ENCODE data around the gene NPAS3.

The NPAS3 gene

DNA sequence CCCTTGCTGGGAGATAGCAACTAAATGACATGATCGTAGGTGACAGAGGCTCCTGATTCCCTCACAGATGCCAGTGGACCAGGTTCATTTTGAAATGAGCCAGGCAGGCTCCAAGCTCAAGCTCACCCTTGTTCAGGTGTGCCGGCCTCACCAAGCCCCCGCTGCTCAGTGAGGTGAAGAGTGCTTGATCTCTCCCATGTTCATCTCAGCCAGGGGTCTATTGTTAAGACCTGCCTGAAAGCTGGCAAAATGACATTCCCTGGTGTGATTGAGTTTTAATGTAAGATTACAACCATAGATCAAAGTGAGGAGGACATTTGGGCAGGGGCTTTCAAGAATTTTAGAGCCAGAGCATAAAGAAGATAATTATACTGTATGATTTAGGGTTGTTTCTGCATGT is 514.3 kb downstream of the NPAS3 start:
- DNase-seq (ENCODE audit: low read depth), result no peak
- TF ChIP-seq, protein P1, sequence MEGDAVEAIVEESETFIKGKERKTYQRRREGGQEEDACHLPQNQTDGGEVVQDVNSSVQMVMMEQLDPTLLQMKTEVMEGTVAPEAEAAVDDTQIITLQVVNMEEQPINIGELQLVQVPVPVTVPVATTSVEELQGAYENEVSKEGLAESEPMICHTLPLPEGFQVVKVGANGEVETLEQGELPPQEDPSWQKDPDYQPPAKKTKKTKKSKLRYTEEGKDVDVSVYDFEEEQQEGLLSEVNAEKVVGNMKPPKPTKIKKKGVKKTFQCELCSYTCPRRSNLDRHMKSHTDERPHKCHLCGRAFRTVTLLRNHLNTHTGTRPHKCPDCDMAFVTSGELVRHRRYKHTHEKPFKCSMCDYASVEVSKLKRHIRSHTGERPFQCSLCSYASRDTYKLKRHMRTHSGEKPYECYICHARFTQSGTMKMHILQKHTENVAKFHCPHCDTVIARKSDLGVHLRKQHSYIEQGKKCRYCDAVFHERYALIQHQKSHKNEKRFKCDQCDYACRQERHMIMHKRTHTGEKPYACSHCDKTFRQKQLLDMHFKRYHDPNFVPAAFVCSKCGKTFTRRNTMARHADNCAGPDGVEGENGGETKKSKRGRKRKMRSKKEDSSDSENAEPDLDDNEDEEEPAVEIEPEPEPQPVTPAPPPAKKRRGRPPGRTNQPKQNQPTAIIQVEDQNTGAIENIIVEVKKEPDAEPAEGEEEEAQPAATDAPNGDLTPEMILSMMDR (conservative IDR thresholded peaks at IDR 0.05; ENCODE audit: low read length), result no peak
- H3K4me3 ChIP-seq (ENCODE audit: low read length), result no peak overlapping the region

DNA sequence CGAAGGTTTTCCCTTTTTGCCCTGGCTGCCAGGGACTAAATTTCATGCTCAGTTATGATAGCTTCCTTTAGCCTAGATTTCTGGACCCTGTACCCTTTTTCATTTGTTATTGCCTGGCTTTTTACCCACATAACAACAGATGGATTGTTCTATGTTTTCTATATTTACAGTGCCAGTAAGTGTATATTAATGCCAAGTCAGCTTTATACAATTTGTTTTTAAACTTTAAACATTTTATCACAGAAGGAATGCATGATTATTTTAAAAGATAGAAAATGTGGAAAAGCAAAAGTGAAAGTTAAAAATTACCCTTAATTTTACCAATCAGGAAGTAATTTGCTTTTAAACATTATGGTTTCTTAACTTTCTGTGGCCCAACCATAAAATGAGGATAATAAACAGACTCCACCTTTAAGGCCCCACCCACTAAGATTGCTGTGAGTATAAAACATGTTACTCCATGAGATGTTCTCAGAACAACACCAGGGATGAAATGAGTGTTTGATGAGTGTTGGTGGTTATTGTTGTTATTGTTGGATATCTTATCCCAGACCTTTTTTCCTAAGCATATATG is 515.4 kb downstream of the NPAS3 start:
- TF ChIP-seq, protein P1 (conservative IDR thresholded peaks at IDR 0.05; ENCODE audit: low read length), result no peak
- no peak for DNase-seq (ENCODE audit: low read depth)
- no peak overlapping the region for H3K4me3 ChIP-seq (ENCODE audit: low read length)

DNA sequence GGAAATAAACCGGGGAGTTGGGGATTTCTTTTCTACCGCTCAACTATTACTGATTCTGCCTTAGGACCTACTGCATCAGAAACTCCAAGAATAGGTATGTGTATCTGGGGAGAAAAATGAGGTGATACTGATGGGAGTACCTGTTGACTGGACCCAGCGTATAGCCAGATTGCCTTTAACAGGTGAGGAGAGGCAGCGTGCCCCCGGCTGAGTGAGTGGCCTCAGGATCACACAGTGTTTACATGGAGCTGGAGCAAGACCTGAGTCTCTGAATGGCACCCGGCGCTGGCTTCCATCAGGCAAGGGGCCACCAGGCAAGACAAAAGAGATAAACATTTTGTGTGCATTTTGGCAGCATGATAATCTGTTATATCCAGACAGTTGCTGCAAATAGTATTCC is 516.0 kb downstream of the NPAS3 start:
- TF ChIP-seq, protein P1 (conservative IDR thresholded peaks at IDR 0.05; ENCODE audit: low read length), result no peak
- H3K4me3 ChIP-seq (ENCODE audit: low read length), result no peak overlapping the region
- no peak for DNase-seq (ENCODE audit: low read depth)

DNA sequence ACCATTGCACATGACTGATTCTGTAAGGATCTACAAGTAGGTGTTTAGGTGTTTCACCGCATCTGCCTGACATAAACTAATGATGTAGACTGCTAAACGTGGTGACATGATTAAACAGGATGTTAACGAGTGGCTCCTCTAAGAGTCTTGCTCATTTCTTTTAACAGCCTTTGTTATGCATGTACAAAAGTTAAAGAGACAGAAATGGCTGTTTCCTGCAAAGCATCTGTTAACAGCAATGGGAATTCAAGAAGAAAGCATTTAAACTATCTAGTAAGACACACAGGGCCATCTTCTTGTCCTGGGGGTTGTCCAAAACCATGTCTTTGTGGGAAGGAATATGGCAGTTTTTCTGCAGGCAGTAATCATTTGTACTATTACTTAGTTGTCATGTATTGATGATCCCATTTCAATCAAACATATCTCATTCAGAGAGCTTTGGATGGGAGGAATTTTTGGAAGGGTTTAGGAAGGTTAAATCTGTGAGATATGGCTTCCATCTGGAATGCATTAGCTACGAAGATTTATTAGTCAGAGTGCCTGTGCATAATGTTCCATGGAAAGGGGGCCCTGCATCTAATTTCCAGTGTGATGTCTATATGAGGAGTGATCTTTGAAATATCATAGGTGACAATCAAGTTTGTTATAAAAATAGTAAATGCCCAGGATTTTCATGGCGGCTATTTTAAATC is 517.1 kb downstream of the NPAS3 start:
- H3K4me3 ChIP-seq (ENCODE audit: low read length), result no peak overlapping the region
- TF ChIP-seq, protein P1 (conservative IDR thresholded peaks at IDR 0.05; ENCODE audit: low read length), result no peak

DNA sequence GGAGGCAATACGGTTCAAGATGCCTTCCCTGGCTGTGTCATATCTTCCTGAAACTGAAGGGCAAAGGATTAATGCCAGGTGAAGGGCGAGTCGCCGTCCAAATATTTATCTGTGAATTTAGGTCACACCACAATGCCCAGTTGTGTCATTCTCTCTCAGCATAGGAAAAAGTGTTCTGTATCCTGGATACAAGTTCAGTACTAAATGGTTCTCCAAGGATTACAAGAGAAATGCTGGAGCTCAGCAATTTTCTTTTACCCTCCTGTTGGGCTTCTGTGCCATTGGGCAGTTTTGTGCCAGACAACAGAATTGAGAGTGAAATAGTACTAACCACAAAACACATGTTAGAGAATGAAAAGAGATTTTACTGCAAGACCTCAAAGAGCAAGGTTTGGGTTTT is 518.3 kb downstream of the NPAS3 start:
- DNase-seq (ENCODE audit: low read depth), result peak; percentile 12
- TF ChIP-seq, protein P1 (conservative IDR thresholded peaks at IDR 0.05; ENCODE audit: low read length), result no peak
- no peak overlapping the region for H3K4me3 ChIP-seq (ENCODE audit: low read length)

More for the DNA sequence above, 517.1 kb downstream of the NPAS3 start:
- peak; percentile 38 for DNase-seq (ENCODE audit: low read depth)

DNA sequence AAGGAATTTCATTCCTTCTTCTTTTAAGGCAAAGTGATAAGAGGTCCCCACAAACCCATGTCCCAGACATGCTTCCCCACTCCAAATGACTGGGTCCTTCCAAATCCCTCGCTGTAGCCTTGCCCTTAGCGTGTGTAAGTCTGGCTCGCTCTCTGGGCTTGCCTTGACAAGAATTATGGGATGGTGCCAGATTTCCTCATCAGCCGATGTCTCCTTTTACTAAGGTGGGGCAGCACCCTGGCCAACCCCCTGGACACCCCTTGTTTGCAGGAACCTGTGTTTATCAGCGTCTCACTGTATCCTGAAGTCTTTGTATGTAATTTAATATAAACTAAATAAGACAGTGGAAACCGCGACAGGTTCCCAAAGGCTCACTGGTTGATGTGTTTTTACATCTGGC is 518.9 kb downstream of the NPAS3 start:
- no peak overlapping the region for H3K4me3 ChIP-seq (ENCODE audit: low read length)
- no peak for DNase-seq (ENCODE audit: low read depth)
- TF ChIP-seq, protein P1 (conservative IDR thresholded peaks at IDR 0.05; ENCODE audit: low read length), result no peak

DNA sequence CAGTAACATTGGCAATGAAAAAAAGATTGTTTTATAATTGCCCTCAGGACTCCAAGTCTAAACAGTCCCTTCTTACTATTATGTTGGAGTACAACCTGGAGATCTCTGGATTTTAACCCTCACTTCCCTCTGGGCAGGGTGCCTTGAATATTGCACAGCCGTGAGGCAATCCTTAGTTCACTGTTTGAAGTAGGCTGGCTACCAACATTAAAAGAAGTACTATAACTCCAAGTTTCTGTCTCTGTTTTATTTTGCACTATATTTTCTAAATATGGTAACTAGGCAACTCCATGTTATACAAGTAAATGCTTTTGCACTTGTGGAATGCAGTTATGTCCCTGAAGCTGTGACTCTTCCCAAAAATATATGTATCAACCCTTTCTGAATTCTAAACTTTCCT is 521.5 kb downstream of the NPAS3 start:
- DNase-seq (ENCODE audit: low read depth), result no peak
- TF ChIP-seq, protein P1 (conservative IDR thresholded peaks at IDR 0.05; ENCODE audit: low read length), result no peak
- H3K4me3 ChIP-seq (ENCODE audit: low read length), result no peak overlapping the region
